Stimulated activated CD4-positive, alpha-beta T cell treated with anti-CD3 and anti-CD28 coated beads, TNF-alpha, amount 100 ng/mL, for 48 hours (primary cell): ENCODE measurements around the gene ABCG8.
"Not testable (repeated sequence)": the region's sequence is repeated elsewhere in the genome, so short reads cannot be mapped to it uniquely, and the experiment has no call there.

Experiments
- DNase-seq, 3 donors: peaks; one replicate each; pipeline ENCODE4 v3.0.0-alpha.2; 2020; ENCODE audit warnings: low read depth in 3 of 3

Gene ABCG8

GRCh38 chr2:43911136-43911790 lies 72.5 kb downstream of the ABCG8 start:
- DNase-seq, result not testable (repeated sequence)

- DNase-seq, result no peak
Observed at GRCh38 chr2:43924463-43924862, 85.7 kb downstream of the ABCG8 start.

DNA sequence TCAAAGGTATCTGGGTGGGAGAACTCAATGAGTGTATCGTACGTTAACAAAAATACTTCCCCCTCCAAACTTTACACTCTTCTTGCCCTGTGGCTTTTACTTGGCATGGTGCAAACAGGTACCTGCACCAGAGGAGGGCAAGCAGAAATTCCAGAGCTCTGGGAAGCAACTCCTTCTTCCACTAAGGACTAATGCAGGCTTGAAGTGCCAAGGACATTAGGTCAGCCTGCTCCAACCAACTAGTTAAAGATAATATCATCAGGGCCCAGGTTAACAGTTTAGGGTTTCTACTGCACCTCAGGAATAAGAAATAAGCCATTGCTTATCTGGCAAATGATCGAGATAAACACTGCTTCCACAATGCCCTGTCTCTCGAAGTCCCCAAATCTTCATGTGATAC lies 86.7 kb downstream of the ABCG8 start:
- no peak for DNase-seq

DNA sequence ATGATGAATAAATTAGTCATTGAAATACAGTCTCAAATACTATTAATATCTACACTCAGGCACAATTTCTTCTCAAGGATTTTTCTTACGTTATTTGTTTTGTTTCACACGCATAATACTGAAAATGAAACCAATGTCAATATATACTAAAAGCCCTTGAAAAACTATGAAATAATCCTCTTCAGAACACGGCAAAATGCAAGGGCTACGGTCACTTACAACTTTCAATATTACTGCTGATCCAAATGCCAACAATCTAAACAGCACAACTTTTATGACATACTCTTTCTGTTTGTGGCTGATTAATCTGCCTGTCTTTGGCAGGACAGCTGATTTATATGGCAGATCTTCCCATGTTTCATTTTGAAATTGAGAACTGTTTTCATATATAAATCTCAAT lies 88.7 kb downstream of the ABCG8 start:
- no peak for DNase-seq

DNA sequence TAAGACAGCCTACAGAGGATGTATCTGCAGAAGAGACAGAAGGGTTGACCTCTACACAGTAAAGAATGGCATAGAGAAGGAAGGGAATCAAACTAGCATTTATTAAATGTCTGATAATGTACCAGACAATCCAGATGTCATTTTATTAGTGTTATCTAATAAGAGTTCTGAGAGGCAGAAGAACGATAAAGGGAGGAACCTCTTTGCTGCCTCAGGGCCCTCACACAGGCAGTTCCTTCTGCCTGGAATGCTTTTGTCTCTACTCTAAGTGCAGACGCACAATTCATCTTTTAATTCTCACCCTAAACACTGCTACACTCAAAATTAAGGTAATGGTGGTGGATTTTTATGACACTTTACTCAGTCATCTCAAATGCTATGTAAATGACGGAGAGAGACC lies 92.5 kb downstream of the ABCG8 start:
- no peak for DNase-seq
